GM19438 (cell line): ENCODE measurements around the gene CASP14.
"Not testable (repeated sequence)": the region's sequence is repeated elsewhere in the genome, so short reads cannot be mapped to it uniquely, and the experiment has no call there.

ENCODE experiments used
- ATAC-seq: cut with Tn5 transposase; IDR thresholded peaks from one replicate; pipeline ENCODE4 v1.9.1; 2021; ENCODE audit warnings: low read depth; ENCODE audit not compliant: unreplicated experiment

The CASP14 gene, protein sequence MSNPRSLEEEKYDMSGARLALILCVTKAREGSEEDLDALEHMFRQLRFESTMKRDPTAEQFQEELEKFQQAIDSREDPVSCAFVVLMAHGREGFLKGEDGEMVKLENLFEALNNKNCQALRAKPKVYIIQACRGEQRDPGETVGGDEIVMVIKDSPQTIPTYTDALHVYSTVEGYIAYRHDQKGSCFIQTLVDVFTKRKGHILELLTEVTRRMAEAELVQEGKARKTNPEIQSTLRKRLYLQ

DNA sequence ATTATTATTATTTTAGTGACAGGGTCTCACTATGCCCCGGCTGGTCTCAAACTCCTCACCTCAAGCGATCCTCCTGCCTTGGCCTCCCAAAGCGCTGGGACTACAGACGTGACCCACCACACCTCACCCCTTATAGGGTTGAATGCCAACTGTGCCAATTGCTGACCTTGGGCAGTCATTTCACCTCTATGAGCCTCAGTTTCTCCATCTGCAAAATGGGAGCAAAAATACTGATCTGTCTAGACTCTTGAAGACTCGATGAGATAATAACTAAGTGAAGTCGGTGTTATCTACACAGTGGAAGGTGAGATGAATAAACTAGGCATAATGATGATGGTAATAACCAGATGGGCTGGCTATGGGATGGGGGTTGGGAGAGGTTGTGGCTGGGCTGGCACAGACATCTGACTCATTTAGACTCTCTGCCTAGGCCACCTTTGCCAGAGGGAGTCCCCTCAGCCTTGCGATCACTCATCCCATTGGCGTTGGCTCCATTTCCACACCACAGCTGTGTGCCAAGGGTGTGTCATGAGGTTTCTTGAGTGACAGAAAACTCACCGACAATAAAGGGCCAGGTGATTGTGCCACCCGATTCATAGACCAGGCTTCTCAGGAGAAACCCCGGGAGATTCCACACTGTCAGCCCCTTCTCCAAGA, at the start of gene CASP14:
CASP14 (plus strand) TSS at position 596 of the 657 bp plus-strand sequence. CDS start 2,772 bp downstream, outside the sequence.
- ATAC-seq, result no peak

DNA sequence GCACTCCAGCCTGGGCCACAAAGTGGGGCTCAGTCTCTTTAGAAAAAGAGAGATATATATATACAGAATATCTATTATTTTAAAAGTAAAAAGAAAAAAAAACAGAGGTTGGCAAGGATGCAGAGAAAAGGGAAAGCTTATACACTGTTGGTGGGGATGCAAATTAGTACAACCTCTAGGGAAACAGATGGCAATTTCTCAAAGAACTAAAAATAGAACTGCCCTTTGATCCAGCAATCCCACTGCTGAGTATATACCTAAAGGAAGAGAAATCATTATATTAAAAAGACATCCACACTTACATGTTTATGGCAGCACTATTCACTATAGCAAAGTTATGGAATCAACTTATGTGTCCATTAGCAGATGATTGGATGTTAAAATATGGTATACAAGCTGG, 41.0 kb upstream of the CASP14 start:
- ATAC-seq, result no peak

DNA sequence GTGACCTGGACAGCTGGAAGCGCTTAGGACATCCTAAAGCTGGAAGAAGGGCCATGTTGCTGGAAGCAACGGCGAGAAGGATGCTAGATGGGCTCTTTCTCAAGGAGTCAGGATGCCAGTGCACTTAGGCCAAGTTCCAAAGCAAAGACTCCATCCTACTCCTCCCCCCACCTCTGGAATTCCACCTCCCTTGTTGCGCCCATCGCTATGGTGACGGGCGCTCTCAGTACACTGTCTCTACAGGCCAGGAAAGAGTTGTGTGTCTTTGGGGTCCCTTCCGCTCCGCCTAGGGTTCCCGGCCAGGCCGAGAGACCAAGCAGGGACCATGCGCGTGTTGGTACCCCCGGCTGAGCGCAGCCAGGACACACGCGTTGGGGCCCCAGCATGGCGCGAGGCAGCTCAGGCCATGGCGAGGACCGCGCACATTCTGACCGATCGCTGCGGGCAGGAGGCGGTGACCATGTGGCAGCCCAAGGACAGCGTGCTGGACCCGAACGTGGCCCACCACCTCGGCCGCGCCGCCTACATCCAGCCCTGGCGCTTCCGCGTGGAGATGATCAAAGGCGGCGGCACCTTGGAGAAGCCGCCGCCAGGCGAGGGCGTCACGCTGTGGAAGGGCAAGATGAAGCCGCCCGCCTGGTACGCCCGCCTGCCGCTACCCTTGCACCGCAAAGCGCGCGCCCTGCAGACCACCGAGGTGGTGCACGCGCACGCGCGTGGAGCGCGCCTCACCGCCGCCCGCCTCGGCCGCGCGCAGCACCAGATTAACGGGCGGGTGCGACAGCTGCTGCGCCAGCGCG, 38.6 kb upstream of the CASP14 start:
- no peak for ATAC-seq

DNA sequence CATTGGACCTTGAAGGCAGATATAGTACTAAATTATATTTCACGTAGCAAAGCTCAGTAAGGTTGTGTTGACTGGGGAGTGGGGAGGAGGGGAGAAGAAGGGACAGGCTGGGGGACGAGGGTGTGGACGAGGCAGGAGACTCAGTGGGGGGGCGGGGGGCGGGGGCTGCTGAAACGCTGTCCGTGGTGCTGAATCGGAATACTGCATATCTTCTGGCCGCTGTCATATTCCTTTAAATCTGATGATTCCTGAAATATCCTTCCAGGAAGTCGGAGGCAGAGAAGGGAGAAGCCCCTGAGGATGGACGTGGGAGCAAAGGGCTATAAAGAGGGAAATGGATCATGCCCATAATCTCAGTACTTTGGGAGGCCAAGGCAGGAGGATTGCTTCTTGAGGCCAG, 34.7 kb upstream of the CASP14 start:
- no peak for ATAC-seq

DNA sequence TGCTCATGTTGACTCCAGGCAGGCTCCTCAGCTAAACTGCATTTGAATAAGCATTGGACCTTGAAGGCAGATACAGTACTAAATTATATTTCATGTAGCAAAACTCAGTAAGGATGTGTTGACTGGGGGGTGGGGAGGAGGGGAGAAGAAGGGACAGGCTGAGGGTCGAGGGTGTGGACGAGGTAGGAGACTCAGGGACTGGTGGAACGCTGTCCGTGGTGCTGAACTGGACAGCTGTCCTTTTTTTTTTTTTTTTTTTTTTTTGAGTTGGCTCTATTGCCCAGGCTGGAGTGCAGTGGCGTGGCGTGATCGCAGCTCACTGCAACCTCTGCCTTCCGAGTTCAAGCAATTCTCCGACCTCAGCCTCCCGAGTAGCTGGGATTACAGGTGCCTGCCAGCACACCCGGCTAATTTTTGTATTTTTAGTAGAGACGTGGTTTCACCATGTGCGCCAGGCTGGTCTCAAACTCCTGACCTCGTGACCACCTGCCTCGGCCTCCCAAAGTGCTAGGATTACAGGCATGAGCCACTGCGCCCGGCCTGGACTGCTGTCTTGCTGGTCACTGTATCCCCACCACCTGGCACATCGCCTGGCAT, 33.2 kb upstream of the CASP14 start:
- ATAC-seq, result no peak

DNA sequence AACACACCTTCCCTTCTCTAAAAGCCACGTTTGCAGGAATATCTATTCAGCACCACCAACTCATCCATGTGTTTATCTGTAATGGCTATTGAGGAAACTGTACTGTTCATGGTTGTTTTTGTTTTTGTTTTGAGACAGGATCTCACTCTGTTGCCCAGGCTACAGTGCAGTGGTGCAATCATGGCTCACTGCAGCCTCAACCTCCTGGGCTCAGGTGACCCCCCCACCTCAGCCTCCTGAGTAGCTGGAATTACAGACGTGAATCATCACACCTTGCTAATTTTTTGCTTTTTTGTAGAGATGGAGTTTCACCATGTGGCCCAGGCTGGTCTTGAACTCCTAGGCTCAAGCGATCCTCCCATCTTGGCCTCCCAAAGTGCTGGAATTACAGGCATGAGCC, 30.4 kb upstream of the CASP14 start:
- not testable (repeated sequence) for ATAC-seq

DNA sequence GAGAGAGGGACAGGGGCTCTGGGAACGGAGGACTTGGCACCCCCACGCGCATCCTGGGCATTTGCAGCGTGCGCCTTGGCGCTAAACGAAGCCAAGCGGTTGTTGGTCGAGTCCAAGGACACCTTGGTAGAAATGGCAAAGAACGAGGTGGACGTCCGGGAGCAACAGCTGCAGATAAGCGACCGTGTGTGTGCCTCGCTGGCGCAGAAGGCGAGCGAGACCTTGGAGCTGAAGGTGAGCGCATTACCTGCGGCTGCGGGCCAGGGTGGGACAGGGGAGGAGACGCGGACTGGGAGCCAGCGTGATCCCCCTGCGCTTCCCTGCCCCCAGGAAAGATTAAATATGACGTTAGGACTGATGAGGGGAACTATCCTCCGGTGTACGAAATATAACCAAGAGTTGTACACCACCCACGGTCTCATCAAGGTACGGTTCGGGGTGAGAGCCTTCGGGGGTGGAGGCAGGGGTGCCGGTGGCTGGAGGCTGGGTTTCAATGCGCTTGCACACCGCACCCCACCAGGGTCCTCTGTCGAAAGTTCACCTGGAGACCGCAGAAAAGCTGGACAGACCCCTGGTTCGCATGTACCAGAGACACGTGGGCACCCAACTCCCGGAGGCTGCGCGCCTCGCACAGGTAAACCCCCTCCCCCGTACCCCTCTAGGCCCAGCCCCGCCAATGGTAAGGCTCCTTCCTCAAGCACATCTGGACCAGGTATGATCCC, 27.8 kb upstream of the CASP14 start:
- no peak for ATAC-seq

DNA sequence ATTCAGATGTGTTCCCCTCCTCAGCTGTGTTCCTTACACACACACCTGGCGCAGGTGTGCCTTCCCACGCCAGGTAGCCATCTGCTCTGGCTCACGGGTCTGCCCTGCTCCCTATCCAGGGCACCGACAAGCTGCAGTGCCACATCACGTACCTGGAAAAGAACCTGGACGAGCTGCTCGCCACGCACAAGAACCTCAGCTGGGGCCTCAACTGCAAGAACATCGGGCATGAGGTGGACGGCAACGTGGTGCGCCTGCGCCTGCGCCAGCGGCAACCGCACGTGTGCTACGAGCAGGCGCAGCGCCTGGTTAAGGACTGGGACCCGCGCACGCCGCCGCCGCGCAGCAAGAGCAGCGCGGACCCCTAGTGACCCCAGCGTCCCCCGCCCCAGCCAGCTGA, 26.5 kb upstream of the CASP14 start:
- ATAC-seq, result no peak

DNA sequence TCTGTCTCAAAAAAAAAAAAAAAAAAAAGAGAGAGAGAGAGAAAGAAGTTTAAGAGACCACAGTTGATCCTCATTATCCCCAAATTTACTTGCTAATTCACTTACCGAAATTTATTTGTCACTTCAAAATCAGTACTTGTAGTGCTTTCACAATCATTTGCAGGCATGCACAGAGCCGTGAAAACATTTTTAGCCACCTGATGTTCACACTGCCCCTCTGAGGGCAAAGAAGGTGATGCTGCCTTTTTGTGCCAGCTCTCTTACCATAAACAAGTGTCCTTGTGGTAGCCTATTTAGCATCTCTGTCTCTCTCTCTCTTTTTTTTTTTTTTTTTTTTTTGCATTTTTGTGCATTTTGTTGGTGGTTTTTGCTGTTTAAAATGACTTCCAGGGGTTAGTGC, 24.1 kb upstream of the CASP14 start:
- ATAC-seq, result no peak

DNA sequence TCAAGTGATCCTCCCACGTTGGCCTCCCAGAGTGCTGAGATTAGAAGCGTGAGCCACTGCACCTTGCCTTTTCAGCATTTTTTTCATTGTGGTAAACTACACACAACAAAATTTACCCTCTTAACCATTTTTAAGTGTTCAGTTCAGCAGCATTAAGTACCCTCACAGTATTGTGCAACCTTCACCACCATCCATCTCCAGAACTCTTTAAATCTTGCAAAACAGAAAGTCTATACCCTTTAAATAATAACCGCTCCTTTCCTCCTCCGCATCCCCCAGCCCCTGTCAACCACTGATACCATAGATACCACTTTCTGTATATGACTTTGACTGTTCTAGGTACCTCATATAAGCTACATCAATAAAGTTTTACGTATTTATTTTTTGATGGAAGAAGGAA, 20.8 kb upstream of the CASP14 start:
- ATAC-seq, result no peak

DNA sequence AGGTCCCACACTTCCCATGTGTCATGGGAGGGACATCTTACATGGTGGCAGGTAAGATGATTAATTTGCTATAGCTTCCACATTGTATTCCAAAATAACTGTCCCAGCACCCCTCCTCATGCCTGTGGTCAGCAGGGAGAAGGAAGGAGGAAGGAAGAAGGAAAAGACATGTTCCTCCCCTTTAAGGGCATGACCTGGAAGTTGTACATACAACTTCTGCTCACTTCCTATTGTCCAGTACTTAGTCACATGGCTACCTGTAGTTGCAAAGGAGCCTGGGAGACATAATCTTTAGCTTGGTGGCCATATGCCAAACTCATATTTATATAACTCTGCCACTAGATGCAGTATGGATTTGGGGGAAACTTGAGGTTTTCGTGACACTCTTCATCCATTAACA, 17.6 kb upstream of the CASP14 start:
- no peak for ATAC-seq

DNA sequence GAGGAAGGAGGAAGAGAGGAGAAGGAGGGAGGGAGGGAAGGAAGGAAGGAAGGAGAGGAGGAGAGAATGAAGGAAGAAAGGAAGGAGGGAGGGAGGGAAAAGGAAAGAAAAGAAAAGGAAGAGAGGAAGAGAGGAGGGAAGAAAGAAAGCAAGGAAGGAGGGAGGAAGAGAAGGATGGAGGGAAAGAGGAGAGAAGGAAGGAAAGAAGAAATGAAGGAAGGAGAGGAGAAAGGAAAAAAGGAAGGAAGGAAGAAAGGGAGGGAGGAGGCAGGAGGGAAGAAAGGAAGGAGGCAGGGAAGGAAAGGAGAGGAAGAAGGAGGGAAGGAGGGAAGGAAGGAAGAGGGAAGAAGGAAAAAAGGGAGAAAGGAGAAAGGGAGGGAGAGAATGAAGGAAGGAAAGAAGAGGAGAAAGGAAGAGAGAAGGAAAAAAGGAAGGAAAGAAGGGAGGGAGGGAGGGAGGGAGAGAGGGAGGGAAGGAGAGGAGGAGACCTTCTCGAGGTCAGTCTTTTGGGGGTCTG, 13.4 kb upstream of the CASP14 start:
- no peak for ATAC-seq

DNA sequence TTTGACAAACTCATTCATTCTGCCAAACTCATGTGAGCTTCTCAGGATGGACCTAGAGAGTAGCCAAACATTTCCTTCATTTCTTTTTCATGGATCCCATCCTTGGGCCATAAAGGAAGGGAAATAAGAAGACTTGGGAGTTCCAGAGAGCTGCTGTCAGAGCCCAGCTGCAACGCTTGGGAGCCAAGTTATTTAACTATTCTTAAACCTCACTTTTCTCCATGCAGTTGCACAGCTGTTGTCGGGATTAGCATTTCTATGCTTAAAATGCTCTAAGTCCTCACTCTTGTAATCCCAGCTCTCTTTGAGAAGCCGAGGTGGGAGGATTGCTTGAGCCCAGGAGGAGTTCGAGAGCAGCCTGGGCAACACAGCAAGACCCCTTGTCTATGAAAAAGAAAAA, 11.7 kb upstream of the CASP14 start:
- no peak for ATAC-seq

DNA sequence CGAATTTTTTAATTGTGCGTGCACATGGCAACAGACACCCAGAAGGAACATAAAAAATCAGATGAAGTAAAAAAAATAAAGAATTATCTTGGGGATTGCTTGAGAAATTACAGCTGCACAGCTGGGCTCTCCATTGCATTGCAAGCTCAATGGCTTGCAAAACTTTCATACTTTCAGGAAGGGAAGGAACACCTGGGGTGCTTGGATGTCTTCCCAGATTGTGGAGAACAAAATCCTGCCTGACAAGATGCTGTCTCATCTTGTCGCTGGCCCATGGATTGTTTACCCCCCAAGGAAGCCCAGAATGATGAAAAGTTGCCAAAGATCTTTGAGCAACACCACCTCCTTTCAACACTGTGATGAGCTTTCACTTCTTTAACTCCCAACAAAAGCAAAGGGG, 11.0 kb upstream of the CASP14 start:
- ATAC-seq, result no peak

DNA sequence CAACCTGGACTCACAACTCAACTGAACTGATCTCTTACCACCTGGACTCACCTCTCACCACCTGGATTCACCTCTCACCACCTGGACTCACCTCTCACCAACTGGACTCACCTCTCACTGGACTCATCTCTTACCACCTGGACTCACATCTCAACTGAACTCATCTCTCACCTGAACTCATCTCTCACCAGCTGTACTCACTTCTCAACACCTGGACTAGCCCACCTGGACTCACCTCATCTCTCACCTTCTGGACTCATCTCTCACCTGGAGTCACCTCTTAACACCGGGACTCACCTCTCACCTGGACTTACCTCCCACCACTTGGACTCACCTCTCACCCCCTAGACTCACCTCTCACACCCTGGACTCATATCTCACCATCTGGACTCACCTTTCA, 7.3 kb upstream of the CASP14 start:
- no peak for ATAC-seq

DNA sequence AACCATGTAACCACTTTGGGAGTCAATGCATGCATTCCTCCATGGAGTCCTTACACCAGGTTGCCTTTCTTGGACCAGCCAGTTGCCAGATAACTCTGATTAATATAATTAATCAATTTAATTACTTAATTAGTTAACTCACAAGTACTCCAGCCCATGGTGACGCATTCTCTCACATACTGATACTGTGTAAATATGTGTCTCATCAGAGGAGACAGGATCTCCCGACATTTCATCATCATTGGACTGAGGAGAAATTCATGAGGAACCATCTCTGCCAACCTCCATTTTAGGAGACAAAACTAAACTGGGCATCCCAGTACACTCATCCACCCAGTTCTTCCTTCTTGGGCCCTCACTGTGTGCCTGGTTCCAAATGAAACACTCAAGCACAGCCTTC, 6.5 kb upstream of the CASP14 start:
- no peak for ATAC-seq

DNA sequence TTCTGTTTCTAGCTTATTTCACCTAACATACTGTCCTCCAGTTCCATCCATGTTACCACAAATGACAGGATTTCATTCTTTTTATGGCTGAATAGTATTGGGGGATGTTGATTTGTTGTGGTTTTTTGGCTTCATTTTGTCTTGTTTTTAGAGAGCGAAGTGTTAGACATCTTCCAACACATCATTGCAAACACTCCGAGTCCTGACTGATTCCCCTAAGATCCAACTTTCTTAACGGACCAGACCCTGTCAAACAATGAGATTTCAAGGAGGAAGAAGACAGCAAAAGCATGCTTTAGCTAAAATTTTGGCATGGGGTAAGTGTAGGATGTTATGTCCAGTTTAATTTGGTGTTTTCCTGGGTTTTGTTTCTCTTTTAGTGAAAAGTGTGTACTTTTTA, 3.8 kb upstream of the CASP14 start:
- no peak for ATAC-seq

DNA sequence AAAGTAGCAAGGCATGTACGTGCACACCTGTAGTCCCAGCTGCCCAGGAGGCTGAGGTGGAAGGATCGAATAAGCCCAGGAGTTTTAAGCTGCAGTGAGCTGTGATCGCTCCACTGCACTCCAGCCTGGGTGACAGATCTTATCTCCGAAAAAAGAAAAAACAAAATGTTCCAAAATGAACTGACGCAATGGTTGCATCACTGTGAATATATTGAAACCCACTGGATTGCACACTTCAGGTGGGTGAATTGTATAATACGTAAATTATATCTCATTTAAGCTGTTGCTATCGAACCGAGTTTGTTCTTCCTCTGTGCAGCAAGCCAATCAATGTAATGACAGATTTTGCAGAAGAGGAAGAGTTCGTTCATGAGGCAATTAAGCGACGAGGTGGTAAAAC, 1.6 kb upstream of the CASP14 start:
- no peak for ATAC-seq

DNA sequence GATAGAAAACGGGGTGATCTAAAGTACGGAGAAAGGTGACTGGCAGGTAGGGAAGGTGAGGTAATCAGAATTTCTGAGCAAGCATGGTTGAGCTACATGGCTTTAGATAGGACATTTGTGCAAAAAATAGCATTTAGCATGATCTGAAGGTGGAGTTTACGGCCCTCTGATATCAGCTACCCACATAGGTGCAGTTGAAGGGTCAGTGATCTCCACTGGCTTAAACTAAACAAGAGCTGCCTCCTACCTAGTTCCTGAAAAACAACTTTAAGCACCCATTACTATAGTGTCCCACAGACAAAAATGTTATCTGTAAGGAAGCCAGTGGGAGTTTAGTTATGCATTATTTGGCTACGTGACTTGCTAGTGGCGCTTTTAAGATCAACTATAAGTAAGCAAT, 1.2 kb upstream of the CASP14 start:
- ATAC-seq, result no peak

DNA sequence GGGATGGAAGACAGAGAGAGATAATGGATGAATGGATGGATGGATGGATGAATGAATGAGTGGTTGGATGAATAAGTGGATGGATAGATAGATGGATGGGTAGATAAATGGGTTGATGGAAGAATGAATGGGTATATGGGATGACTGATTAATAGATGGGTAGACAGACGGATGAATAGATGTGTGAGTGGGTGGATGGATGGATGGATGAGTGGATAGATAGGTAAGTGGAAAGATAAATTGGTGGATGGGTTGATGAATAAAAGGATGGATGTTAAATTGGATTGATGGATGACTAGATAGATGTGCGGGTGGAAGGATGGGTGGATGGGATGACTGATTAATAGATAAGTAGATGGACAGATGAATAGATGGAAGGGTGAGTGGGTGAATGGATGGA, 1.4 kb downstream of the CASP14 start:
- no peak for ATAC-seq

DNA sequence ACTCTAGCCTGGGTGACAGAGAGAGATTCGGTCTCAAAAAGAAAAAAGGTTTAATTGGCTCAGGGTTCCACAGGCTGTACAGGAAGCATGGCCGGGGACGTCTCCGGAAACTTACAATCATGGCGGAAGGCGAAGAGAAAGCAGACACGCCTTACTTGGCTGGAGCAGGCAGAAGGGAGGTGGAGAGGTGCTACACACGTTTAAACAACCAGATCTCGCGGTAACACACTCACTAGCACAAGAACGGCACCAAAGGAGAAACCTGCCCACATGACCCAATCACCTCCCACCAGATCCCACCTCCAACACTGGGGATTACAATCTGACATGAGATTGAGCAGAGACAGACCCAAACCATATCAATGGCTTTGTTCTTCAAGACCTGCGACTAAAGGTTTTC, 12.8 kb downstream of the CASP14 start:
- ATAC-seq, result no peak
